H1 (cell line): ENCODE data around the gene MYLK. TPM values are rescaled to one million over a fixed set of nuclear protein-coding genes. Genes with fewer than 3 reads are reported as not detected.

ENCODE experiments used
- CTCF ChIA-PET: fragments of 300-600 bp; sonication (Branson Sonifier 250); formaldehyde crosslinking; loops from one replicate; lab custom pipeline; 2021; ENCODE audit not compliant: partially characterized antibody; lab: Charles Lee
- POLR2A ChIA-PET: fragments of 300-600 bp; sonication (Branson Sonifier 250); formaldehyde crosslinking; loops from one replicate; lab custom pipeline; 2021; ENCODE audit warnings: inconsistent platforms; ENCODE audit not compliant: partially characterized antibody; lab: Charles Lee
- DNase-seq, 2 experiments: peaks; one replicate each; pipeline versions ENCODE4 v3.0.0 to v3.0.0-alpha.2; 2010 to 2022; ENCODE audit warnings: low spot score in 2 of 2, low read depth in 1 of 2, mixed read lengths in 1 of 2
- FAIRE-seq: peaks from 2 replicates; lab custom pipeline; 2011; peaks lifted over from hg19 to GRCh38; lab: Jason Lieb, UNC
- H2AFZ ChIP-seq: 2 replicates; pipeline ENCODE4 v1.8.1; 2012; ENCODE audit warnings: low read length, inconsistent platforms
- H2AK5ac ChIP-seq: 2 replicates; pipeline ENCODE4 v1.6.1; 2013; ENCODE audit warnings: low read depth, low read length
- H2BK120ac ChIP-seq: replicated peaks from 2 replicates; pipeline ENCODE3; 2013; ENCODE audit warnings: low read depth, low read length, inconsistent platforms
- H2BK12ac ChIP-seq: 2 replicates; pipeline ENCODE4 v1.6.1; 2013; ENCODE audit warnings: low read depth, low read length
- H2BK15ac ChIP-seq: 2 replicates; pipeline ENCODE4 v1.6.1; 2013; ENCODE audit warnings: low read length
- H2BK20ac ChIP-seq: 2 replicates; pipeline ENCODE4 v1.6.1; 2013; ENCODE audit warnings: low read length
- H2BK5ac ChIP-seq: 2 replicates; pipeline ENCODE4 v1.6.1; 2013; ENCODE audit warnings: low read depth, low read length
- H3K14ac ChIP-seq: 2 replicates; pipeline ENCODE4 v1.6.1; 2013; ENCODE audit warnings: inconsistent platforms; ENCODE audit not compliant: insufficient read length
- H3K18ac ChIP-seq: 2 replicates; pipeline ENCODE4 v1.6.1; 2013; ENCODE audit warnings: low read length; ENCODE audit errors: extremely low read depth
- H3K23ac ChIP-seq: 2 replicates; pipeline ENCODE4 v1.6.1; 2013; ENCODE audit warnings: inconsistent platforms; ENCODE audit not compliant: insufficient read length
- H3K23me2 ChIP-seq: 2 replicates; pipeline ENCODE4 v1.6.1; 2013; ENCODE audit warnings: low read depth, low read length
- H3K27ac ChIP-seq: 2 replicates; pipeline ENCODE4 v1.6.1; 2011; ENCODE audit warnings: low read depth, low read length, inconsistent platforms
- H3K27me3 ChIP-seq, 4 experiments: replicated peaks in 1 of 4; 1 replicate in 1 of 4; 2 replicates in 3 of 4; pipeline versions ENCODE4 v1.6.1 to v1.8.1; 2011 to 2013; ENCODE audit warnings: low read length in 3 of 4, mild to moderate bottlenecking in 3 of 4, inconsistent platforms in 2 of 4, mixed read lengths in 2 of 4, moderate library complexity in 1 of 4; ENCODE audit not compliant: control insufficient read depth in 3 of 4, insufficient read depth in 3 of 4; ENCODE audit errors: extremely low read depth in 1 of 4
- H3K36me3 ChIP-seq, 4 experiments: 2 replicates each; pipeline versions ENCODE4 v1.6.1 to v1.8.1; 2011 to 2013; ENCODE audit warnings: mild to moderate bottlenecking in 4 of 4, low read length in 3 of 4, moderate library complexity in 2 of 4, control low read depth in 1 of 4, inconsistent platforms in 1 of 4; ENCODE audit not compliant: insufficient read depth in 4 of 4, control insufficient read depth in 2 of 4
- H3K4ac ChIP-seq: replicated peaks from 2 replicates; pipeline ENCODE3; 2013; ENCODE audit warnings: low read length, low read depth, mixed read lengths, inconsistent platforms; ENCODE audit not compliant: insufficient read length
- H3K4me1 ChIP-seq, 4 experiments: replicated peaks in 1 of 4; 1 replicate in 1 of 4; 2 replicates in 3 of 4; pipeline versions ENCODE4 v1.6.1 to v1.8.1; 2011 to 2013; ENCODE audit warnings: low read length in 3 of 4, inconsistent platforms in 2 of 4, mixed read lengths in 1 of 4; ENCODE audit not compliant: insufficient read depth in 4 of 4, control insufficient read depth in 3 of 4
- H3K4me2 ChIP-seq, 2 experiments: 2 replicates each; pipeline versions ENCODE4 v1.6.1 to v1.8.1; 2011 to 2013; ENCODE audit warnings: low read depth in 2 of 2, low read length in 2 of 2, control low read depth in 1 of 2, inconsistent platforms in 1 of 2, mild to moderate bottlenecking in 1 of 2; ENCODE audit not compliant: insufficient read depth in 1 of 2
- H3K4me3 ChIP-seq, 4 experiments: fragments of 200-600, 300-600 bp in 1 of 4; sonication (generic), shearing (Covaris generic), sonication (Bioruptor Twin) in 1 of 4; 2 replicates each; pipeline versions ENCODE4 v1.5.1 to v1.8.1; 2011 to 2016; ENCODE audit warnings: low read length in 4 of 4, low read depth in 3 of 4, control low read depth in 2 of 4, inconsistent platforms in 2 of 4, mild to moderate bottlenecking in 2 of 4, mixed read lengths in 1 of 4, moderate library complexity in 1 of 4; ENCODE audit not compliant: insufficient read depth in 2 of 4; ENCODE audit errors: extremely low read depth in 1 of 4
- H3K56ac ChIP-seq: replicated peaks from 2 replicates; pipeline ENCODE3; 2013; ENCODE audit warnings: low read depth, mild to moderate bottlenecking, mixed read lengths, low read length, inconsistent platforms; ENCODE audit not compliant: insufficient read length
- H3K79me1 ChIP-seq: 2 replicates; pipeline ENCODE4 v1.6.1; 2013; ENCODE audit warnings: low read depth, low read length, control low read depth
- H3K79me2 ChIP-seq, 2 experiments: 2 replicates each; pipeline versions ENCODE4 v1.6.1 to v1.8.1; 2012 to 2013; ENCODE audit warnings: low read length in 2 of 2, mild to moderate bottlenecking in 2 of 2, inconsistent platforms in 1 of 2; ENCODE audit not compliant: insufficient read depth in 2 of 2, control insufficient read depth in 1 of 2
- H3K9ac ChIP-seq, 4 experiments: replicated peaks in 1 of 4; 1 replicate in 1 of 4; 2 replicates in 3 of 4; pipeline versions ENCODE4 v1.6.1 to v1.8.1; 2011 to 2013; ENCODE audit warnings: low read depth in 3 of 4, low read length in 3 of 4, control low read depth in 2 of 4, mild to moderate bottlenecking in 2 of 4, moderate library complexity in 2 of 4, inconsistent platforms in 1 of 4; ENCODE audit errors: extremely low read depth in 1 of 4
- H3K9me3 ChIP-seq, 2 experiments: 2 replicates each; pipeline versions ENCODE4 v1.6.1 to v1.8.1; 2012 to 2013; ENCODE audit warnings: mild to moderate bottlenecking in 2 of 2, moderate library complexity in 2 of 2, control low read depth in 1 of 2, inconsistent platforms in 1 of 2, low read depth in 1 of 2, low read length in 1 of 2, mixed read lengths in 1 of 2; ENCODE audit not compliant: insufficient read depth in 2 of 2
- H4K20me1 ChIP-seq, 2 experiments: replicated peaks in 1 of 2; 2 replicates each; pipeline versions ENCODE3 to v1.8.1; 2011 to 2013; ENCODE audit warnings: inconsistent platforms in 2 of 2, low read length in 2 of 2, mild to moderate bottlenecking in 1 of 2; ENCODE audit not compliant: insufficient read depth in 2 of 2, control insufficient read depth in 1 of 2
- H4K5ac ChIP-seq: 2 replicates; pipeline ENCODE4 v1.6.1; 2013; ENCODE audit warnings: low read length, low read depth, mixed read lengths, inconsistent platforms; ENCODE audit not compliant: insufficient read length
- H4K8ac ChIP-seq: 2 replicates; pipeline ENCODE4 v1.8.0; 2013; ENCODE audit warnings: mild to moderate bottlenecking, moderate library complexity, low read length, inconsistent platforms; ENCODE audit not compliant: insufficient read depth; ENCODE audit errors: extremely low read depth
- H4K91ac ChIP-seq: replicated peaks from 2 replicates; pipeline ENCODE3; 2013; ENCODE audit warnings: low read length, mixed read lengths, inconsistent platforms; ENCODE audit not compliant: insufficient read length
- JUN ChIP-seq: IDR thresholded peaks from 2 replicates; pipeline ENCODE4 v1.6.1; 2011; ENCODE audit warnings: low read depth, mild to moderate bottlenecking, improper control_type of control experiment, low read length
- SP2 ChIP-seq: IDR thresholded peaks from 2 replicates; pipeline ENCODE4 v1.6.1; 2012; ENCODE audit warnings: mild to moderate bottlenecking, low read length, inconsistent platforms
- WGBS, 2 experiments: shearing (Covaris generic) in 1 of 2; methylation state at CpG; one replicate each; pipeline versions ENCODE4 v1.1.6 to v1.1.7; 2013 to 2015; ENCODE audit warnings: low lambda C conversion rate in 2 of 2, mixed read lengths in 2 of 2, inconsistent platforms in 1 of 2, low coverage in 1 of 2, missing lambda C conversion rate in 1 of 2; ENCODE audit not compliant: insufficient replicate concordance in 2 of 2, insufficient coverage in 1 of 2, insufficient read length in 1 of 2; ENCODE audit errors: extremely low coverage in 1 of 2, missing lambda C conversion rate in 1 of 2; 5-methylcytosine and 5-hydroxymethylcytosine counted together
- polyA plus RNA-seq, 7 experiments: library from polyadenylated mRNA; depleted of rRNA in 3 of 7; stranded (reverse) in 5 of 7; unstranded in 2 of 7; fragments of >200 nt in 5 of 7; fragments of 200-250 nt in 2 of 7; gene quantifications; 1 replicate in 5 of 7; 2 replicates in 1 of 7; 4 replicates in 1 of 7; pipeline versions ENCODE4 v1.2.1 to v1.2.3, GENCODE V29; 2011 to 2013; ENCODE audit warnings: missing spikeins in 2 of 7, mixed read lengths in 2 of 7
- total RNA-seq: library from RNA; stranded (reverse); fragmentation: NEBNext Ultra II Directional; extraction: Animal tissue kit (Norgen Biotek cat#: 25700); gene quantifications from 2 replicates; pipeline ENCODE4 v1.2.1, GENCODE V29; 2021

MYLK gene
- total and polyA plus RNA-seq, 2 of the 8 experiments (the other 6 are each of a cell fraction or from before 2014, with no cell fraction given) = 11.6 to 21.3 TPM

- H2BK120ac ChIP-seq = no peak overlapping the region
- H3K27ac ChIP-seq = no peak overlapping the region
- 98% methylated on average over 4 of the region's 5 CpGs; no CpG with 5 or more reads in 1 of the 2 experiments for WGBS, 2 experiments
- no peaks in the 10 kb centered on the region for H3K36me3 ChIP-seq
- H4K5ac ChIP-seq = no peak overlapping the region
- no peak overlapping the region for H2BK20ac ChIP-seq
- no peak overlapping the region for H3K56ac ChIP-seq
- no peak overlapping the region for H2BK15ac ChIP-seq
- no peak overlapping the region for H2AFZ ChIP-seq
- H3K23me2 ChIP-seq = no peaks in the 10 kb centered on the region
- H3K79me2 ChIP-seq = no peaks in the 10 kb centered on the region
- no peak overlapping the region for H3K4ac ChIP-seq
- no peak overlapping the region for H3K4me3 ChIP-seq
- H3K9ac ChIP-seq = no peak overlapping the region
- no peak overlapping the region for H4K91ac ChIP-seq
- DNase-seq (no peak), FAIRE-seq (no peak)
- no peak overlapping the region for H2BK12ac ChIP-seq
- ChIA-PET POLR2A (interaction anchor here (1.5 kb wide), 1 partner anchor 14 kb away, joined by 4 read pairs; no protein-coding TSS in a partner anchor), CTCF (interaction anchor here (1.4 kb wide), 1 partner anchor 15 kb away, joined by 7 read pairs; no protein-coding TSS in a partner anchor)
- H3K9me3 ChIP-seq = no peaks in the 10 kb centered on the region
- H3K18ac ChIP-seq = no peak overlapping the region
- H3K4me2 ChIP-seq = no peak overlapping the region
- no peak overlapping the region for H3K14ac ChIP-seq
- no peak overlapping the region for H3K23ac ChIP-seq
- H4K20me1 ChIP-seq = no peaks in the 10 kb centered on the region
- no peaks in the 10 kb centered on the region for H3K79me1 ChIP-seq
- no peak overlapping the region for H2BK5ac ChIP-seq
- no peak overlapping the region for H4K8ac ChIP-seq
- H3K27me3 ChIP-seq = no peaks in the 10 kb centered on the region
- H2AK5ac ChIP-seq = no peak overlapping the region
- no peaks in the 10 kb centered on the region for H3K4me1 ChIP-seq
- TF ChIP-seq JUN (no peak), SP2 (no peak)
These were observed 65.7 kb downstream of the MYLK start for GRCh38 chr3:123818324-123818920.
